EL (cell line): ENCODE data around the gene FLYWCH2.
A peak's percentile ranks its signal among the peaks of the same experiment; 100 is the strongest.

ENCODE experiments used
- DNase-seq: peaks from one replicate; pipeline ENCODE4 v3.0.0-alpha.2; 2016

FLYWCH2 gene

DNA sequence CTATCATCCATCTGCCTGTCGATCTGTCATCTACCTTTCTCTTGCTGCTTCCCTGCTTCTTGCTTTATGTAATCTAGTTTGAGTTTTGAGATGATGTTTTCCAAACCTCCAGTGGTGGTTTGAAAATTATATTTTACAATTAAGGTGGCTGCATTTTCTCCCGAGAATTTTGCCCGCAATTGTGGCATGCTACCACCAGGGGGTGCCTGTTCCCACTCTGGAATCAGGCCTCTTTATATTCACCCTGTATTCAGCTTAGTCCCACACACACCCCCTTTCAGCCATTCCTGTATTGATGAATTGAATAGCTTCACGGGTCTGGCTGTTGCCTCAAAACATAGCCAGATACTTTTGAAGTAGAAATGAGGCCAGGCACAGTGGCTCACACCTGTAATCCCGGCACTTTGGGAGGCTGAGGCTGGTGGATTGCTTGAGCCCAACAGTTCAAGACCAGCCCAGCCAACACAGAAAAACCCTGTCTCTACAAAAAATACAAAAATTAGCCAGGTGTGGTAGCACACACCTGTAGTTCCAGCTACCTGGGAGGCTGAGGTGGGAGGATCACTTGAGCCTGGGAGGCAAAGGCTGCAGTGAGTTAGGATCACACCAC, 28.2 kb upstream of the FLYWCH2 start:
- no peak for DNase-seq

GRCh38 chr16:2855536-2855935, 27.5 kb upstream of the FLYWCH2 start:
- no peak for DNase-seq

DNA sequence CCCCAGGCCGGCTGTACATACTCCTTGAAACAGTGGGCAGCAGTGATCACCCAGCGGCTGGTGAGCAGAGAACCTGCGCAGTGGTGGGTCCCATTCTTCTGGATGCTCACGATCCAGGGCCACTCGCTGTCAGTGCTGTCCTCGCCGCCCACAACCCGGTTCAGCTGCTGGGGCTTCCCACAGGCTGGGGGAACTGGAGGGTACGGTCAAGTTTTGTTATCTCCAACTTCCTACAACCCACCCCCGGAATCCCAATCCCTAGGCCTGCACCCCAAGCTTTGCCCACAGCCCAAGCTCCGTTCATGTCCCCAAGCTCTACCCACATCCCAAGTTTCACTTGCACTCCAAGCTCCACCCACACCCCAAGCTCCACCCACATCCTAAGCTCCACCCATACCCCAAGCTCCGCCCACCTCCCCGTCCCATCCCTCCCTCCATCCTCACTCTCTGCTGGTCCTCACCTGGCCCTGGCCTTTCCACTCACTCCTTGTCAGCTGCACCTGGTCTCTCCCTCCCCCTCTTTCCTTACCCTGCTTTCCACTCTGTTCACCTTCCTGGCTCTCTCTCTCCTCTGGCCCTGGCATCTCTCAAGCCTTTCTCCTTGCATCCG, 26.8 kb upstream of the FLYWCH2 start:
- DNase-seq, result no peak

DNA sequence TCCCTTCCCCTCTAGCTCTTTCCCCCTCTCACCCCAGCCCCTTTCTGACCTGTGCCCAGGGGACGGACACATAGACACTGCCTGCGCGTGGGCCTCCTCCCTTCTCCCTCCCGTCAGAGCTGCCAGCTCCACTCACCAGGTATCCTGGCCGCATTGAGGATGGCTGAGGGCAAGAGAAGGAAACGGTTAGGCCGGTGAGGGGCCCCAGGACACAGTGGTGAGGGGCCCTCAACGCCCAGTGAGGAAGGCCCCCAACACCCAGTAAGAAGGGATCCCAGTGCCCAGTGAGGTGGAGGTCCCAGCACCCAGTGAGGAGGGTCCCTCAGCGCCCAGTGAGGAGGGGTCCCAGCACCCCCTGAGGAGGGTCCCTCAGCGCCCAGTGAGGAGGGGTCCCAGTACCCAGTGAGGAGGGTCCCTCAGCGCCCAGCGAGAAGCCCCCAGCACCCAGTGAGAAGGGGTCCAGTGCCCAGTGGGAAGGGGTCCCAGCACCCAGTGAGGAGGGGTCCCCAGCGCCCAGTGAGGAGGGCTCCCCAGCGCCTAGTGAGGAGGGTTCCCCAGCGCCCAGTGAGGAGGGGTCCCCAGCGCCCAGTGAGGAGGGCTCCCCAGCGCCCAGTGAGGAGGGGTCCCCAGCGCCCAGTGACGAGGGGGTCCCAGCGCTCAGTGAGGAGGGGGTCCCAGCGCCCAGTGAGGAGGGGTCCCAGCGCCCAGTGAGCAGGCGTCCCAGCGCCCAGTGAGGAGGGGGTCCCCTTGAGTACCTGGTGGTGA, 26.1 kb upstream of the FLYWCH2 start:
- DNase-seq, result no peak

GRCh38 chr16:2857451-2858244, 25.4 kb upstream of the FLYWCH2 start, which contains the start of gene PRSS22:
TSS of gene PRSS22 (minus strand) at chr16:2858170. CDS start at chr16:2858104, 66 bp downstream.
- DNase-seq, result no peak

DNA sequence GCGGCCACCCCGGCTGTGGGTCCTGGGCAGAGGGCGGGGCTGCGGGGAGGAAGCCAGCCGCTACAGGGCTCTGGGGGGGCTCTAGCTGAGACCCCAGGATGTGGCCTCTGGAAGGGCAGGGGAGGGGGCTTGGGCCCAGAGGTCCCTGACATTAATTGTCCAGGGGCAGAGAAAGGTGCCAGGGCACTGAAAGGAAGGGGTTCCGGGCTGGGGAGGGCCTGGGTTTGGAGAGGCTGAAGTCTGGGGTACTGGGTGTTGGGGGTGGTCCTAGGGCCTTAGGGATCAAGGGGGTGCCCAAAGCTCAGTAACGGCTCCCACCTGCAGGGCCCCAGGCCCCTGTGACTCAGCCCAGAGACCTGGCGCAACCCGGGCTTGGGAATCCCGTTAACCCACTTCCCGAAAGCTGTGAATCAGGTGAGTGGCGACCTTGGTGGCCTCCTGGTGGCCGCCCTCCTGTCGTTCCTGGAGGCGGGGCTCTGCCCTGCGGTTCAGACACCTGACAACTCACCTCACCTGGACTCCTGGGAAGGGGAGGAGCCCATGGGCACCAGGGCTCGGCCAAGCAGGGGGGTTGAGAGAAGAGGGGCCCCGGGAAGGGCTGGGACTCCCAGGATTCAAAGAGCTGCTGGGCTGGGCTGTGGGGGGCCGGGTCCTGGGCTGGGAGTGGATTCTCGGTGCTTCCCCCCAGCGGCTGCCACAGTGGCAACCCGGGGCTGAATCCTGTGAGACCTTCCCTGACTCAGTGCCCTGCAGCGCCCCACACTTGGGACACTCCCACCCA, 24.6 kb upstream of the FLYWCH2 start:
- no peak for DNase-seq

GRCh38 chr16:2859686-2860265, 23.2 kb upstream of the FLYWCH2 start:
- DNase-seq, result no peak

GRCh38 chr16:2860826-2861567, 22.0 kb upstream of the FLYWCH2 start:
- DNase-seq, result no peak

DNA sequence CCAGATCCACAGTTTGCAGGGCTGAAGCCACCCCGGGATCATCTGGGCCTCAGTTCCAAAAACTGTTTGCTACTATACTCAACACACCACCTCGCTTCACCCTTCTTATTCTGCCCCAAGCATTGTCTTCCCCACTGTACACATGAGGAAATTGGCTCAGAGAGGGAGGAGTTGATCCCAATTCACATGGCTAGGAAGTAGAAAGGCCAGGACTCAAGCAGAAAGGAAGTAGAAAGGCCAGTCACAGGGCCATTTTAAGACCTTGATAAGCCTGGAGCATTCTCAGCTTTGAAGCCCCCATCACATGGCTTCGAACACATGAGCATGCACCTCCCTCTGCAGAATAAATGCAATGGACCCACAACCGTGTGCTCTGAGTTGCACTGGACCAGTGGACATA, 17.4 kb upstream of the FLYWCH2 start:
- no peak for DNase-seq

DNA sequence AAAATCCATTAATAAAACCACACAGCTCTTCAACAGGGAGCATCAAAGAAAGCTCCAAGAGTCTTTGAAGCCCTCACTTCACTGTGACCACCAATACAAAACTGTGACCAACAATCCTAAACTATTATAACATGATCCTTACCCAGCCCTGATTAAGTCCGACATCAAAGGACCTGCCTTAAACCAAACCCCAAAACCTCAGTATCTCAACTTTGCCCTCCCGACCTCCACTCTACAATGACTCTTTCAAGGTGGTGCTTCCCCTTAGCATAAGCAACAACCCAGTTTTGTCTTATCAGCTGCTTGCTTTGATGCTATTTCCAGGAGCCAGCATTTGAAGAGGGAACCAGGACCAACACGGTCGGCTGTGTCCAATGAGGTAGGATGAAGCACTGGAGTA, 16.6 kb upstream of the FLYWCH2 start:
- no peak for DNase-seq

- DNase-seq, result no peak
Measured at GRCh38 chr16:2867661-2867986, 15.4 kb upstream of the FLYWCH2 start.

DNA sequence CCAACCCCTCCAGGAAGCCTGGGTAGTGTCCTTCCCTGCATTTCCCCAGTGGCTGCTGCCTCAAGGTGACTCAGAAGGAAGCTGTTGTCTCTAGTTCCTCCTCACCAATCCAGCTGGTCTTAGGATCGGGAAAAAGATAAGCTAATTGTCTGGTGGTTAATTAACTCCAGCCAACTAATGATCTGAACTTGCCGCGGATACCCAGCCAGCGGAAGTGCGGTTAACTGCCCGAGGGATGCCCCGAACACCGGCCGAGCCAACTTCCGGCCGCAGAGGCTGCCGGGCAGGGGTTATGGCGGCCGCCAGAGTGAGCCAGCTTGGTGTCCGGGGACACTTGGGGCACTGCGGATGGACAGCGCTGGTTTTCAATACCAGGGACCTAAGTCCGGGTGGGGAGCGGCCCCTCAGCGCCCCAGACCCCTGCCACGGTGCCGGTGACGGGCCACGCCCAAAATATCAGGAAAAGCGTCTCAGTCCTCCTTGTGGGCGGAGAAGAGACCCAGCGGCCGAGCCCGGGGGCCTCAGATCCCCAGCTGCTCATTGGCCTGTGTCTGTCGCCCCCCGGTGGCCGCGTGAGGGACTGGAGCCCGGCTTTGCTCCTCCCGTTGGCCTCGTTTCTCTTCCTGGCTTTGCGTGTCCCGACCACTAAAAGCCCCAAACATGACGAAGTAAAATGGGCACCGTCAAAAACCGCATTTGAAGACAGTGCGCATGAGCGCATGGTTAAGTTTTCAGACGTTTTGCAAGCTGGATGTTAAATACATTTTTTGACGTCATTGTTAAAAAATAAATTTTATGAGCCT, 14.8 kb upstream of the FLYWCH2 start:
- DNase-seq, result peak; percentile 93

DNA sequence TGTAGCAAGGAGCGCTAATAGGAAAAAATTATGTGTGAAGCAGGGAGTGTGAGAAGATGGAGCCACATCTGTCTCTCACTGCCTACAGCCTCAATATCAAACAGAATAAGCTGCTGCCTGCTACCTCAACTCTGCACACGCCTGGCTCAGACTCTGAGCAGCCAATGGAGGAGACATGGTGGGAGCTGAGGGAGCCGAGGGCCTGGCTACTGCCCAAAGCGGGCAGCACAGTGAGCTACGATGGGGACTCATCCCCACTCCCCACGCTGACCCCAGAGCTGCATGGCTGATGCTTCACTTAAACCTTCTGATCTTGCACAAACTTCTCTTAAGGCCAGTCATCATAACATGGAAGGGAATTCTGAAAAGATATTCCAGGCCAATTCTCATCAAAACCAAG, 11.1 kb upstream of the FLYWCH2 start:
- no peak for DNase-seq

- DNase-seq, result no peak
Measured at GRCh38 chr16:2874032-2874911, 8.7 kb upstream of the FLYWCH2 start.

- DNase-seq, result peak; percentile 70
Measured at GRCh38 chr16:2874912-2875362, 8.1 kb upstream of the FLYWCH2 start.

DNA sequence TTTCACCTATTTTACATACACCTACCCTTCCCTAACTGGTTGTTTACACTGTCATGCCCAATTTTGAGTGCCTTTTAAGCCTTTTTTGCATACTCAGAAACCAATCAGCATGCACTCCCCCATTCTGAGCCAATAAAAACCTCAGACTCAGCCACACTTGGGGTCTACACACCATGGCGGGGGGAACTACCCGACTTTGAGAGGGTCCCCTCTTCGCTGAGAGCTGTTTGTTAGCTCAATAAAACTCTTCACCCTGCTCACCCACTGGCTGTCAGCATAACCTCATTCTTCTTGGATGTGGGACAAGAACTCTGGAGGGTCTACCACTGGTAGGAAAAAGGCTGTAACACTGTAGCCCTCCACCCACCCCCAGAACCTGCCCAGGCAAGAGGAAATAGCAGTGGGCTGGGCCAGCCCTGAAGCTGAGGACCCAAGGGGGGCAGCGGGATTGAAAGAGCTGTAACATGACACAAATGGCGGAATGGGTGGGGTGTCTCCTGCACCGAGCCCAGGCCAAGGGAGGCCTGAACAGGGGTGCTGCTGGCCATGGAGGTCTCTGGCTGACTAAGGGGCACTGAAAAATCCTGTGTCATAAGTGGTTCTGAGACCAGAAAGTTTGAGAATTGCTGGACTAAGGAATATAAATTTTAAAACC, 3.0 kb upstream of the FLYWCH2 start:
- DNase-seq, result no peak

DNA sequence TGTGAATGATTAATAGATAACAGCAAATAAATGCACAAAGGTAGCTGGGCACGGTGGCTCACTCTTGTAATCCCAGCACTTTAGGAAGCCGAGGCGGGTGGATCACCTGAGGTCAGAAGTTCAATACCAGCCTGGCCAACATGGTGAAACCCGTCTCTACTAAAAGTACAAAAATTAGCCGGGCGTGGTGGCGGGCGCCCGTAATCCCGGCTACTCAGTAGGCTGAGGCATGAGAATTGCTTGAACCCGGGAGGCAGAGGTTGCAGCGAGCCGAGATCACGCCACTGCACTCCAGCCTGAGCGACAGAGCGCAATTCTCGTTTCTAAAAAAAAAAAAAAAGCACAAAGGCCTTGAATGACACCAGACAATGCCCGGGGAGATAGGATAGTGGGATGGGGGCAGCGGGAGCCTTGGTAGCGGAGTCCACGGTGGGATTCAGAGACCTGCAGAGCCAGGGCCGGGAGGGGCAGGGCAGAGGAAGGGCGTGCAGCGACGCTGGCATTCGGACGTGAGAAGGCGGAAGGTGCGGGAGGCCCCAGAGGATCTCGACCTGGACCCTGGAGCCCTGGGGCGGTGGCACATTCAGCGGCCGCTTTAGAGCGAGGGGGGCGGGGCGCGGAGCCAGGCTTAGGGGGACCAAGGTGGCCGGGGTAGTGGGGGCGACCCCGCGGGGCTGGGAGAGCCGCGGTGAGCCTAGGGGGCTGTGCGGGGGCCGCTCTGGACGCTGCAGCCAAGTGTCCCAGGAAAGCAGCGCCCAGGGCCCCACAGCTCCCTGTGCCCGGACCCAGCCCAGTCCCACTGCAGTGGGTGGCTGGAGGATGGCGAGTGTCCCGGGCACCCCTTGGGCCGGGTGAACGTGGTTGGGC, 999 bp upstream of the FLYWCH2 start:
- DNase-seq, result peak; percentile 25

DNA sequence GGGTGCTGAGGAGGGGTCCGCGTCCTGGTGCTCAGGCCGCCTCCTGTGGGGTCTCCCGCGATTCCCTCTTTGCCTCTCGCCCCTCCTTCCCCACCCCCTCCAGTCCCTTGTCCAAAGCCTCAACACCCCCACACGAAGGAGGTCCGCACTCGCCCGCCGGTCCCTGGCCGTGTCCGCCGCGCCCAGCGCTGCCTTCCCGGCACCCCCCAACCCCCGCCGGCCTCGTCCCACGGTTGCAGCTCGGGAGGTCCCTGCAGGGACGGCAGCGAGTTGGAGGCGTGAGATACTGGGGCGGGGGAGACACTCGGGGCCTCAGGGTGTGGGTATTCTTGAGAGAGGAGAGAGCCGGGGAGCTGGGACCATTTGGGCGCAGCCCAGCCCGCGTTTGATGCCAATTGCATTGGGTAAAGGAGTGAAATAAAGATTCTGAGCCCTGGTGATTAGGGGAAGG, 468 bp downstream of the FLYWCH2 start:
- peak; percentile 18 for DNase-seq
